ENCODE measurements around the gene BAIAP2L2.
A peak's percentile ranks its signal among the peaks of the same experiment; 100 is the strongest.

The BAIAP2L2 gene

DNA sequence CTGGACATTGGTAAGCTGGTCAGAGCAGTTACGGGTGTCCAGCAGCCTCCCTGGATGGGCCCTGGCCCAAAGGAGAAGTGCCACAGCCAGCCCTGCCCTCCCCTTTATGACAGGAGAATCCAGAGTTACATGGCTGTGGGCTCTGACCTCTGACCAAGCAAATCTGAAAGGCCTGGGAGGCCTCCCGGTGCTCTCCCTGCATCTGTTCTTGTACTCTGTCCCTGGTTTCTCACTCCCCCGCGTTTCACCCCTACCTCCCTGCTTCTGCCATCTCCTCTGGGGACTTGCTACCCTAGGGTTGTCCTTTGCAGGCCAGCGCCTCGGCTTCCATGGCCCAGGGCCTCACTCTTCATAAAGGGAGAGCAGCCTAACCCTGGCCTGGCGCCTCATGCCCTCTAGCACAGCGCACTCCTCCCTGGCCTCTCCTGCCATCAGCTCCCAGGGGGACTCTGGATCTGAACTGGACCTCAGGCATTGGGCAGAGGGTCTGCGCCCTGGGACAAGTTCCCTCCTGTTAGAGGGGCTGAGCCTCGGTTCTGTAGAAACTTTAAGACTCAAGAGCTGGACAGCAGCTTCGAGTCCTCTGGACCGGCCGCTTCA is 42.6 kb downstream of the BAIAP2L2 start:
- DNase-seq (ENCODE audit: low read depth) = no peak

DNA sequence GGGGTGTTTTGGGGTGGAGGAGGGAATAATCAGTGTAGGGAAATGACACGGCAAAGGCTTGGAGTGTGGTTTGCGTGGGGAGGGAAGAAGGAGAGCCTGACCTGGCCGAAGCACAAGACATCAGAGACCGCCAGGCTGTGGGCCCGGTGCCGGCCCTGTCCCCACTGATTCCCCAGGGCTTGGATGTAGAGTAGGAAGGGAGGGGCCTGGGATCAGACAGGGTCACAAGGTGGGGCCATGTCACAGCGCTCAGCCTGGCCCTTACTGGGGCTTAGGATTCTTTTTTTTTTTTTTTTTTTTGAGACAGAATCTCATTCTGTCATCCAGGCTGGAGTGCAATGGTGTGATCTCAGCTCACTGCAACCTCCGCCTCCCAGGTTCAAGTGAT is 43.5 kb downstream of the BAIAP2L2 start:
- no peak for DNase-seq (ENCODE audit: low read depth)

GRCh38 chr22:38066381-38067027 is 44.0 kb downstream of the BAIAP2L2 start:
- DNase-seq (ENCODE audit: low read depth) = no peak

GRCh38 chr22:38065539-38065938 is 44.9 kb downstream of the BAIAP2L2 start:
- no peak for DNase-seq (ENCODE audit: low read depth)

GRCh38 chr22:38062791-38063190 is 47.7 kb downstream of the BAIAP2L2 start:
- no peak for DNase-seq (ENCODE audit: low read depth)

DNA sequence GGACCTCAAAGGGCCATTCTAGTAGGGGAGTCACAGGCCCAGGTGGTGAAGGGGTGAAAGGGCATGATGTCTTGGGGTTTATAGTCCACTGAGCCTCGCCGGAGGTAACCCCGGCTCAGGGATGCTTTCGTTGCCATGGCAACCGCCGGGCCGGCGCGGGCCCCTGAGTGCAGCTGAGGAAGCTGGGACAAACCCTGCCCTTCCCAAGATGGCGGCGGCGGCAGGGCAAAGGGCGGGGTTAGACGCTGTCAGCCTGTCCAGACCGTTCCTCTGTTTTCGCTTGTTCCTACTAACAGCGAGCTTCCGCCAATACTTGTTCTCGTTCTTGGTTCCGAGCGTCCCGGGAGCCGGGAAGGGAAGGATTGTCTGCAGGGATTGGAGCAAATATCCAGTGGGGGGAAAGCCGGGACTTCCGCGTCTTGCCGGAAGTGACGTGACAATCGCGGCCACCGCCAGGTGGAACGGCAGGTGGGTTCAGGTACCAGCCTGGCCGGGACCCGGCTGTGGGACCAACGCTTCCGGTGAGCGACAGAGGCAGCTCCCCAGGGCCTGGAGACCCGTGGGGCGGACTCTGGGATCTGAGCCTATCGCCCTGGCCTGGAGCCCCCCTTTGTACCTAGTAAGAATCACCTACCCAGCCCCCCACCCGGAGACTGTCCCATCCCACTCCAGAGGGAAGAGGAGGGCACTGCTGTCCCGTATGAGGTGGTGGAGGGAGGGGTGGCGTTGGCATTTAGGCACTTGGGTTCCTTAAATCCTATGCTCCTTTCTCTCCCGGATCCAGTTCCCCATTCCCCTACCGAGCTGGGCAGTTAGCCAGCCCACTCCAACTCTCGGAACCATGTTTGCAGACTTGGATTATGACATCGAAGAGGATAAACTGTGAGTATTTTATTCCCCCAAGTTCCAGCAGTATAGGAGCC is 53.3 kb downstream of the BAIAP2L2 start, which contains the start of gene PICK1:
TSS of gene PICK1 (plus strand) at position 436 of the 923 bp plus-strand sequence. CDS start at position 842, 406 bp downstream.
- DNase-seq (ENCODE audit: low read depth) = peak; percentile 66

DNA sequence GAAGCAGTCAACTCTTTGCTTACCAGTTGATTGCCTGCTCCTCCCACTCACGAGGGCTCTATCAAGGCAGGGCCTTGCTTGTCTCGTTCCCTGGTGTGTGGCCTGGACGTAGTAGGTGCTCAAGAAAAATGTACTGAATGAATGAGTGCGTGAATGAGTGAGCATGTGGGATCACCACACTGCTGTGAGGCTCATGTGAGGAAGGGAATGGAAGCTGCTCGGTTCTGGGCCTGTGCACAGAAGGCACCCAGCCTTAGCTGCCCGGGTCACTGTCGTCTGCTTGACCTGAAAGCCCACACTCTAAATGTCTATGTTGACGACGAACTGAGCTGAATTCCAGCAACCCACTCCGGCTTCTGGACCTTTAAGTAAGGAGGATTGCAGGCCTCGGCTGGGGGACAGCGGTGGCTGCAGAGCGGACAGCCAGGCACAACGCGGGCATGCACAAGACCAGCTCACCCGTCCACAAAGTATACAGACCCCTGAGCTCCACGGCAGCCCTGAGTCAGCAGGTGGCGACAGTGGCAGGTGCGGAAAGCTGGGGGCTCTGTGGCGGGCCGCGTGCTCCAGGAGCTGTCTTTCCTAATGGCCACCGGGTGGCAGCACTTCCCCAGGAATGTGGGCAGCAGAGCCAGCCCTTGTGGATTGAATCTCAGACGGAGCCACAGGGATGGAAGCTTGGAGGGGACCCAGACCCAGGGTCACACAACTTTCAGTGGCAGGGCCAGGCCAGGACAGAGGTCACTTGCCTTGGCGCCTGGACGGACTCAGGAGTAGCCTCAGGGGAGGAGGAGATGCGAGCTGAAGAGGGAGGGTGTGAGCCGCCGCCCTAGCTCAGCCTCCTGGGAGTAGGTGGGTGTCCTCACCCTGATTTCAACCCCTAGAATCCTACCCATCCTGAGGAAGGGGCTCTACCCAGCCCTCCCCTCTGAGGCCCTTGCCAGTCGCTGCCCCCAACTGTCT is 58.3 kb downstream of the BAIAP2L2 start:
- peak; percentile 36 for DNase-seq (ENCODE audit: low read depth)

DNA sequence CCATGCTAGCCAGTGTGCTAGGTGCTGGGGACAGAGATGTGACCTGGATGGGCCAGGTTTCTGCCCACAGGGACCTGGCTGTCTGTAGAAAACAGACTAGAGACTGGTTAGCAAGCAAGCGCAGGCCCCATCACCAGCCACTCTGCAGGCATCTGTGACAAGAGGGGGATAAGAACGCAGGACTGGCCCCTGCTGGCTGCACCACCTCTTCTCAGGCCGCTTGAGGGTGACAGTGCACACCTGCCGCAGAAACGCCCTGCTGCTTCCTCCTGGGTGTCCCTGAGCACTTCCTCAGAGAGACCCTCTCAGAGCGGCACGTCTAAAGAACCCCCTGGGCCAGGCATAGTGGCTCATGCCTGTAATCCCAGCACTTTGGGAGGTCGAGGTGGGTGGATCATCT is 59.2 kb downstream of the BAIAP2L2 start:
- DNase-seq (ENCODE audit: low read depth) = no peak

GRCh38 chr22:38050720-38051119 is 59.8 kb downstream of the BAIAP2L2 start:
- DNase-seq (ENCODE audit: low read depth) = no peak

DNA sequence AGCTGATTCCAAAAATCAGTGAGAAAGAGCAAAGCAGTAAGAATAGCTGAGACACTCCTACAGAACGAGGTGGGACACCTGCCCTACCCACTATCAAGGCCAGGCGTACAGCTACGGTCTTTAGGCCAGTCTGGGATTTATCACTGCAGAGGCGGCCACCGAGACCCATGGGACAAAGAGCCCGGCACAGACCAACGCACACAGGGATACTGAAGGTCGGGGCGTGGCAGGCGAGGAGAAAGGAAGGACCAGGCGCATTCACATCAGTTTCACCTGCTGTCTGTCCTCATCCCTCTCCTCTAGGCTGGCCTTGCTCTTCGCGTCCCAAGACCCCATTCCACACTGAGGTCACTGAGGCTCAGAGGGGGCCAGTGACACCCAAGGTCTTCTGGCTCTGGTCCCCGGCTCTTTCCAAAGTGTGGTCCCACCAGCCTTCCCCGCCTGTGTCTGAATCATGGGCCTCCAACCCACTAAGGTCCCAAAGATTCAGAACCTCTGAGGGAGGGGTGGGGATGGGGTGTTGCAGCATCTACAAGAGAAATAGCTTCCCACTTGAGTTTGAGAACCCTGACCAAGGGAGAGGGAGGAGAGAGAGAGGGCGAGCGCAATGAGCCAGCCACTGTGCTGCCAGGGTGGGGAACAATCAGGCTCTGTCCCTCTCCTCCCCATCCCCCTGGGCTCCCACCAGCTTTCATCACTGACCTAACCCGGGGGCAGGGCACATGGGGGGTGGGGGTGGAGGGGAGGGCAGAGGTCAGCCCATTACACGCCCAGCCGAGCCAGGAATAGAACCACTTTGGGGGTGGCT is 60.5 kb downstream of the BAIAP2L2 start:
- no peak for DNase-seq (ENCODE audit: low read depth)

- DNase-seq (ENCODE audit: low read depth) = no peak
These were observed 64.3 kb downstream of the BAIAP2L2 start for GRCh38 chr22:38046070-38046748.

DNA sequence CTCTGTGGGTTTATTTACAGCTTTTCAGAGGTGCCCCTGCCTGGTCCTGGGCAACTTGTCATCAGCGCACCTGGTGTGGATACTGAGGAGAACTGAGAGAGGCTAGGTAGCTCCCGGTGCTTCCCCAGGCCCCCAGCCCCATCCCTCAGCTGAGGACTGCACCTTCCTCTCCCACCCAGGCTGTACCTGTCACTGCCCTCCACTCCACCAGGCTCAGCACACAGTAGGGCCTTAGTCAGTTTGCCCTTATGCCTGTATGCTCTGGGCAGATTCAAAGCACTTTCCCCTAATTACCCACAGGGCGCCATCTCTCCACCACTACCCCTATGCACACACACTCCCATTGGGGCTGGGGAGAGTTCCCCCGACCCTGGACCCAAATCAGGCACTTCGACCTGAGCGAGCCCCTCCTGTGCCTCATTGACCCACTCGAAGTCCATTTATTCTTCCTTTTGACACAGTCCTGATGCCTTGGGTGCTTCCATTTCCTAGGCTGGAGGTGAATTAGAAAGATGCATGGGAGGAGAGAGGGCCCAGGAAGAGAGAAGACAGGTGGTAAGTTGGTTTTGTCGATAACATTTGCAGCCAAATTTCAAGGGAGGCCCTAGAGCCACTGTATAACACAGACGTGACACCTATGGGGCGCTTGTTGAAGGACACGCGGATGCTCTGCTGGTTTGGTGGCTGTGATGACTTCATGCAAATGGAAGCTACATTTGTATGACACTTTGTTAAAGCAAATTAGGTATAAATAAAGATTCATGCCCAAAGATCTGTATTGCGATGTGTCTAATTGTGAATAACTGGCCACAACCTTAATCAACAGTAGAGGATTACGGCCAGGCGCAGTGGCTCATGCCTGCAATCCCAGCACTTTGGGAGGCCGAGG is 67.1 kb downstream of the BAIAP2L2 start:
- DNase-seq (ENCODE audit: low read depth) = no peak

GRCh38 chr22:38042488-38042790 is 68.0 kb downstream of the BAIAP2L2 start:
- no peak for DNase-seq (ENCODE audit: low read depth)

GRCh38 chr22:38041760-38042487 is 68.6 kb downstream of the BAIAP2L2 start:
- DNase-seq (ENCODE audit: low read depth) = no peak

DNA sequence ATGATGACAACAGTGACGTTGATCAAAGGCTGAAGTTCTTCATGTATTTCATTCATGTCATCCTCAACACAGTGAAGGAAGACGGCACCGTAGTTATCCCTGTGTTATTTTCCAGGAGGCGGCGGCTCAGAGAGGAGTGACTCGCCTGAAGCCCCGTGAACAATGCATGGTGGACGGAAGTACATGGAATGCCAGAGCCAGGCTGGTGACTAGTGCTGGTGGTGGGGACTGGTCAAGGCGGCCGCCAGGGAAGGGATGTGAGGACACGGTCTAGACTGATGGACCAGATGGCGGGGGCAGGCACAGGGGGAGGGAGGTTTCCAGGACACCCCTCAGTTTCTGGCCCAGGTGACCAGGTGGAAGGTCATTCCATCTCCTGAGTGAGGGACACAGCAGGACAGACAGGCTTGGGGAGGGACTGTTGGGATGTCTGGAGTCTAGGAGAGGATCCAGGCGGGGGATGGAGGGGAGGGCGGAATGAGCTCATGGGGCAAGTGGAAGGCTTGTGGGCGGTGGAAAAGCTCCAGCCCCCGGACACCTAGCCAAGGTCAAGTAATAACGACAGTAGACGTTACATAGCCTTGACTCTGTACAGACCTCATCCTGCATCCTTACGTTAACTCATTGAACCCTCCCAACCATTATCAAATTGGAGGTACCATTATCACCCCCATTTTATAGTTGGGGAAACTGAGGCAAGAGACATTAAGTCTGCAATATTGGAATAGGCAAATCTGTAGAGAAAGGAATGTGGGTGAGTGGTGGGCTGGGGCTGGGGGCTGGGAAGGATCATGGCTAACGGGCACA is 69.3 kb downstream of the BAIAP2L2 start:
- DNase-seq (ENCODE audit: low read depth) = no peak

DNA sequence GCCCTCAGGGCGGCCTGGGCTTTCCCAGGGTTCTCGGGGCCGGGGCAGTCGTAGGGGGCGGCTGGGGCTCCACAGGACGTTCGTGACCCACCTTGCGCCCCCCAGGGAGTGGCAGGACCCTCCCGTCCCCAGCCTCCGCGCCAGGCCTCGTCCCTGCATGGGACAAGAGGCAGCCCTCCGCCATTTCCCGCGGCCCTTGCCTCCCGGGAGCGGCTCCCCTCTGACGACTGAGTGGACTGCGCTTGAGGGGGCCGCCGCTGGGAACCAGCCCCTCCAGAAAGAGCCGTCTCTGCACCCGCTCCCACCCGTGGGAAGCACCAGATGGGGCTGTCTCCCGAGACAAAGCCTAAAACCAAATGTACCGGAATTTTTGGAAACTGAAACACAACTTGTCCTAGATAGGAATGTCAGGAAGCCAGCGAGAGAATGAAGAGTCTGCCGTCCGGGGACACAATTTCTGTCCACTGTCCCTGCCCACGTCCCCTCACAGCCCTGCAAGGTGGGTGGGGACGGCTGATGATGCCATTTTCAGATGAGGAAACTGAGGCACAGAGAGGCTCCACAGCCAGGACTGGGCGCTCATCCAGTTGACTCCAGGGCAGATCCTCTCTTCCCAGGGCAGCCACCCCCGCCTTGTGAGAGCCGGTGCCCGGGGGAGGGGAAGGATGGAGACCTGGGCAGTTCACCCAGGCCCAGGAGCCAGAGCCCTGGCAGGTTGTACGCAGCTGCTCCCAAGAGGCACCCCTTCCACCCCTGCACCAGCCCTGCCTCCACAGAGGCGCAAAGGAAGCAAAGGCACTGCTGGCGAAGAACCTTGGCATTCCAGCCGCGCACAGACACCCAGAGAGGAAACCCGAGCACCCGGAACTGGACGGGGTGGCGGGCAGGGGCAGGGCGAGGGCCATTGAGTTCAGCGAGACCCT is 71.3 kb downstream of the BAIAP2L2 start:
- DNase-seq (ENCODE audit: low read depth) = no peak

- DNase-seq (ENCODE audit: low read depth) = no peak
These were observed 72.1 kb downstream of the BAIAP2L2 start for GRCh38 chr22:38038426-38038825.
